ENCODE results near the gene SPN. TPM values are rescaled to one million over a fixed set of nuclear protein-coding genes. Genes with fewer than 3 reads are reported as not detected.

Gene SPN
- total RNA-seq, 1 experiment from 2014 or later = not detected

- no peak overlapping the region for H3K4me3 Mint-ChIP-seq (ENCODE audit: unreplicated experiment)
- ChIA-PET POLR2A (interaction anchor here (0.5 to 1.5 kb wide), 5 partner anchors 20 to 105 kb away, joined by 3 to 7 read pairs (median 5); partner anchors contain the start of genes KIF22 and QPRT), CTCF (interaction anchor here (0.5 to 1.6 kb wide), 16 partner anchors 8 to 311 kb away, joined by 3 to 15 read pairs (median 4); partner anchors contain the start of genes ASPHD1, DOC2A, KIF22 and PAGR1)
- TF ChIP-seq, protein P1, sequence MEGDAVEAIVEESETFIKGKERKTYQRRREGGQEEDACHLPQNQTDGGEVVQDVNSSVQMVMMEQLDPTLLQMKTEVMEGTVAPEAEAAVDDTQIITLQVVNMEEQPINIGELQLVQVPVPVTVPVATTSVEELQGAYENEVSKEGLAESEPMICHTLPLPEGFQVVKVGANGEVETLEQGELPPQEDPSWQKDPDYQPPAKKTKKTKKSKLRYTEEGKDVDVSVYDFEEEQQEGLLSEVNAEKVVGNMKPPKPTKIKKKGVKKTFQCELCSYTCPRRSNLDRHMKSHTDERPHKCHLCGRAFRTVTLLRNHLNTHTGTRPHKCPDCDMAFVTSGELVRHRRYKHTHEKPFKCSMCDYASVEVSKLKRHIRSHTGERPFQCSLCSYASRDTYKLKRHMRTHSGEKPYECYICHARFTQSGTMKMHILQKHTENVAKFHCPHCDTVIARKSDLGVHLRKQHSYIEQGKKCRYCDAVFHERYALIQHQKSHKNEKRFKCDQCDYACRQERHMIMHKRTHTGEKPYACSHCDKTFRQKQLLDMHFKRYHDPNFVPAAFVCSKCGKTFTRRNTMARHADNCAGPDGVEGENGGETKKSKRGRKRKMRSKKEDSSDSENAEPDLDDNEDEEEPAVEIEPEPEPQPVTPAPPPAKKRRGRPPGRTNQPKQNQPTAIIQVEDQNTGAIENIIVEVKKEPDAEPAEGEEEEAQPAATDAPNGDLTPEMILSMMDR (IDR thresholded peaks at IDR 0.05; ENCODE audit: insufficient read depth in 1 of 2, low read depth in 1 of 2, low read length in 1 of 2, severe bottlenecking in 1 of 2, unreplicated experiment in 1 of 2) = no peak
- no peak overlapping the region for H3K27ac Mint-ChIP-seq (ENCODE audit: unreplicated experiment)
- 0 out of 2 replicates have a peak, but pooled peaks cover 1% of the 10 kb centered on the region for H3K36me3 ChIP-seq (ENCODE audit: control insufficient read depth, insufficient read depth, low read length)
- DNase-seq = peak in 1 of 2 experiments; percentile 19
- H3K4me1 Mint-ChIP-seq (ENCODE audit: low read depth, unreplicated experiment) = no peaks in the 10 kb centered on the region
- no peaks in the 10 kb centered on the region for H3K9me3 ChIP-seq
- H3K9me3 Mint-ChIP-seq (ENCODE audit: unreplicated experiment) = no peaks in the 10 kb centered on the region
- BruUV-seq (replicated peaks) = no TSS peak
- peaks cover 56% of the 10 kb centered on the region for H3K36me3 Mint-ChIP-seq (ENCODE audit: insufficient read depth, unreplicated experiment)
- intact Hi-C loops (cut with micrococcal nuclease; ENCODE audit: unreplicated experiment) = loop anchor here (1.0 to 5.0 kb wide), 4 partner anchors 11 to 321 kb away; partner anchors contain the start of genes KIF22 and MAZ
- no peaks in the 10 kb centered on the region for H3K27me3 Mint-ChIP-seq (ENCODE audit: insufficient read depth, unreplicated experiment)
- 0 out of 2 replicates have a peak, but pooled peaks cover 2% of the 10 kb centered on the region for H3K4me1 ChIP-seq
- H3K27me3 ChIP-seq (replicated peaks; ENCODE audit: control insufficient read depth, insufficient read depth, low read length) = no peaks in the 10 kb centered on the region
- H3K4me3 ChIP-seq (ENCODE audit: low read depth, low read length) = no peak overlapping the region
These were observed 36.5 kb downstream of the SPN start for GRCh38 chr16:29699324-29700219.

GRCh38 chr16:29700253-29700987, 37.4 kb downstream of the SPN start:
- Histone ChIP-seq H3K4me3 (ENCODE audit: low read depth, low read length) (no peak overlapping the region), H3K4me1 (0 out of 2 replicates have a peak, but pooled peaks cover 2% of the 10 kb centered on the region), H3K36me3 (ENCODE audit: control insufficient read depth, insufficient read depth, low read length) (no peaks in the 10 kb centered on the region), H3K27me3 (replicated peaks; ENCODE audit: control insufficient read depth, insufficient read depth, low read length) (no peaks in the 10 kb centered on the region), H3K9me3 (no peaks in the 10 kb centered on the region)
- Mint-ChIP-seq H3K36me3 (ENCODE audit: insufficient read depth, unreplicated experiment) (peaks cover 47% of the 10 kb centered on the region), H3K27me3 (ENCODE audit: insufficient read depth, unreplicated experiment) (no peaks in the 10 kb centered on the region), H3K4me3 (ENCODE audit: unreplicated experiment) (no peak overlapping the region), H3K9me3 (ENCODE audit: unreplicated experiment) (no peaks in the 10 kb centered on the region), H3K27ac (ENCODE audit: unreplicated experiment) (no peak overlapping the region), H3K4me1 (ENCODE audit: low read depth, unreplicated experiment) (no peaks in the 10 kb centered on the region)
- ChIA-PET CTCF (interaction anchor here (0.6 to 1.6 kb wide), 14 partner anchors 9 to 310 kb away, joined by 3 to 15 read pairs (median 4); partner anchors contain the start of genes DOC2A, KIF22, PAGR1 and SEZ6L2), POLR2A (interaction anchor here (0.6 to 1.5 kb wide), 4 partner anchors 21 to 104 kb away, joined by 3 to 6 read pairs (median 4); partner anchors contain the start of gene KIF22)
- DNase-seq = peak; percentile 76 to 81
- TF ChIP-seq, protein P1 (IDR thresholded peaks at IDR 0.05; ENCODE audit: insufficient read depth in 1 of 2, low read depth in 1 of 2, low read length in 1 of 2, severe bottlenecking in 1 of 2, unreplicated experiment in 1 of 2) = peak; percentile 77 to 89
- BruUV-seq (replicated peaks) = no TSS peak
- intact Hi-C loops (cut with micrococcal nuclease; ENCODE audit: unreplicated experiment) = loop anchor here (1.0 to 5.0 kb wide), 4 partner anchors 10 to 320 kb away; partner anchors contain the start of genes KIF22 and MAZ

DNA sequence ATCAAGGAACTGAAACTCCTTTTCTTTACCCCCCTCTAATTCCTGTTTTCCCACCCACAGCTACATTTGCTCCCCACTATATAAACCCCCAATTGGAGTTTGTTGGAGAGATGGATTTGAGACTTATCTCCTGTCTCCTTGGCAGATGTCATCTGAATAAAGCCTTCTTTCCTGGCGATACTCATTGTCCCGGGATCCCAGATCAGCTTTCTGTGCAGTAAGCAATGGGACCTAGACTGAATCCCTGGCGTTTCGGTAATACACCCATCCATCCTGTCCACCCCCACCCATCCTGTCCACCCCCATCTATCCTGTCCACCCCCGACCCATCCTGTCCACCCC, 38.1 kb downstream of the SPN start:
- Mint-ChIP-seq H3K27me3 (ENCODE audit: insufficient read depth, unreplicated experiment) (no peaks in the 10 kb centered on the region), H3K27ac (ENCODE audit: unreplicated experiment) (no peak overlapping the region), H3K9me3 (ENCODE audit: unreplicated experiment) (no peaks in the 10 kb centered on the region), H3K4me1 (ENCODE audit: low read depth, unreplicated experiment) (no peaks in the 10 kb centered on the region), H3K4me3 (ENCODE audit: unreplicated experiment) (no peak overlapping the region), H3K36me3 (ENCODE audit: insufficient read depth, unreplicated experiment) (peaks cover 42% of the 10 kb centered on the region)
- H3K9me3 ChIP-seq = no peaks in the 10 kb centered on the region
- H3K36me3 ChIP-seq (ENCODE audit: control insufficient read depth, insufficient read depth, low read length) = no peaks in the 10 kb centered on the region
- POLR2A ChIA-PET = no interaction called here
- BruUV-seq (replicated peaks) = no TSS peak
- no peaks in the 10 kb centered on the region for H3K27me3 ChIP-seq (replicated peaks; ENCODE audit: control insufficient read depth, insufficient read depth, low read length)
- H3K4me3 ChIP-seq (ENCODE audit: low read depth, low read length) = no peak overlapping the region
- H3K4me1 ChIP-seq = 0 out of 2 replicates have a peak, but pooled peaks cover 2% of the 10 kb centered on the region
- no peak for DNase-seq
- CTCF ChIA-PET = interaction anchor here (0.6 to 1.6 kb wide), 4 partner anchors 28 to 149 kb away, joined by 3 to 15 read pairs (median 11); partner anchors contain the start of gene KIF22
- intact Hi-C loops (cut with micrococcal nuclease; ENCODE audit: unreplicated experiment) = loop anchor here (2.0 to 5.0 kb wide), 2 partner anchors 106 to 320 kb away; partner anchors contain the start of gene MAZ
- TF ChIP-seq, protein P1 (IDR thresholded peaks at IDR 0.05; ENCODE audit: insufficient read depth in 1 of 2, low read depth in 1 of 2, low read length in 1 of 2, severe bottlenecking in 1 of 2, unreplicated experiment in 1 of 2) = no peak
